Measurements from ENCODE around the gene KIF20B.

KIF20B gene

DNA sequence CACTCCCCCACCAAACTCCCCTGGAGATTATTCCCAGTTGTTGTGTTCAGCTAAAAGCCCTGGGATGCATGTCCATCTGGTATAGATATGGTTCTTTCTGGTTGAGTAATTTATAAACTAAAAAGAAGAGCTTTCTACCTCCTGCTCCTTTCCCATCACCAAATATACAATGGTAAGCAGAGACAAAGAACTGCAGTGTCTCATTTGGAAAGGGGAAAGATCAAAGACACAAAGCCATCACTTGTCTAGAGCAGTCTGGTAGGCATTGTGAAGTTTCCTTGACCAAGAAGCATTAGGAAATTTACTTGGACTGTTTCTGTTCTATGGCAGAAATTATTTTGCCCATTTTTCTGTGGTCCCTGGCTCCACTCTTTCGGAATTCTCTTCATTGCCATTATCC, 31.4 kb upstream of the KIF20B start:
- H3K4me3 ChIP-seq (ENCODE audit: low read depth, low read length), result no peak overlapping the region

DNA sequence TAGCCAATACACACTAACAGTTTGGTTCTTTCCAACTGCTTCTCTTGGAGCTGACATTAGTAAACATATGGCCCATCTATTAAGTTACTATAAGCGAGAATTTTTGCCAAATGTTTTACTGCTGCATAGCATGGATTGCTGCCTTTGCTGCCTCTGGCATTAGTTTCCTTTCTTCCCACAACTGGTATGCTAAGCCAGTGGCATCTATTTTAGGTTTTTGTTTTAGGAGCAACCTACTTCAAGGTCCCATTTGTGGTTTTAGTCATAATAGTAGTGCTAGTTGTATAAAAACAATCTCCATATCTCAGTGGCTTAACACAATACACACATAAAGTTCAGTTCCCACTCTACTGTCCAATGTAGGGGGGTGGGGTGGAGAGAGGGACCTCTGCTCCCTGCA, 30.5 kb upstream of the KIF20B start:
- TF ChIP-seq, protein P1, sequence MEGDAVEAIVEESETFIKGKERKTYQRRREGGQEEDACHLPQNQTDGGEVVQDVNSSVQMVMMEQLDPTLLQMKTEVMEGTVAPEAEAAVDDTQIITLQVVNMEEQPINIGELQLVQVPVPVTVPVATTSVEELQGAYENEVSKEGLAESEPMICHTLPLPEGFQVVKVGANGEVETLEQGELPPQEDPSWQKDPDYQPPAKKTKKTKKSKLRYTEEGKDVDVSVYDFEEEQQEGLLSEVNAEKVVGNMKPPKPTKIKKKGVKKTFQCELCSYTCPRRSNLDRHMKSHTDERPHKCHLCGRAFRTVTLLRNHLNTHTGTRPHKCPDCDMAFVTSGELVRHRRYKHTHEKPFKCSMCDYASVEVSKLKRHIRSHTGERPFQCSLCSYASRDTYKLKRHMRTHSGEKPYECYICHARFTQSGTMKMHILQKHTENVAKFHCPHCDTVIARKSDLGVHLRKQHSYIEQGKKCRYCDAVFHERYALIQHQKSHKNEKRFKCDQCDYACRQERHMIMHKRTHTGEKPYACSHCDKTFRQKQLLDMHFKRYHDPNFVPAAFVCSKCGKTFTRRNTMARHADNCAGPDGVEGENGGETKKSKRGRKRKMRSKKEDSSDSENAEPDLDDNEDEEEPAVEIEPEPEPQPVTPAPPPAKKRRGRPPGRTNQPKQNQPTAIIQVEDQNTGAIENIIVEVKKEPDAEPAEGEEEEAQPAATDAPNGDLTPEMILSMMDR (IDR thresholded peaks at IDR 0.05; ENCODE audit: low read depth, low read length), result no peak

More for the DNA sequence above, 31.4 kb upstream of the KIF20B start:
- TF ChIP-seq, protein P1 (IDR thresholded peaks at IDR 0.05; ENCODE audit: low read depth, low read length), result no peak

DNA sequence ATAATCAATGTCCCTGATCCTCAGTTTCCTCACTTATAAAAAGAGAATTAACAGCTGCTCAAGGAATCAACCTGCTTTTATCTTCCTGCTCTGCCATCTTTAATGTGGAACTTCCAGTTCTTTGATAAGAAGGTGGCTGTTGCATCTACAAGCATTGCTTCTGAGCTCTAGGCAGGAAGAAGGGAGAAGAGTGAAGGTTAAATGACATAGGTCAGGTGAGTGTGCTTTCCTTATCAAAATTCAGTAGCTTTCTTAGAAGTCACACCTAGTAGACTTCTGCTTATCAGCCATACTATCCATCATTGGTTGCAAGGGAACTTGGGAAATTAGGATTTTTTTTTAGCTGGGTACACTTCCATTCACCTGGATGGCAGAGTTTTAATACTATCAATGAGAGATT, 24.0 kb upstream of the KIF20B start:
- TF ChIP-seq, protein P1 (IDR thresholded peaks at IDR 0.05; ENCODE audit: low read depth, low read length), result no peak
- no peak overlapping the region for H3K4me3 ChIP-seq (ENCODE audit: low read depth, low read length)

More for the DNA sequence above, 30.5 kb upstream of the KIF20B start:
- no peak overlapping the region for H3K4me3 ChIP-seq (ENCODE audit: low read depth, low read length)

DNA sequence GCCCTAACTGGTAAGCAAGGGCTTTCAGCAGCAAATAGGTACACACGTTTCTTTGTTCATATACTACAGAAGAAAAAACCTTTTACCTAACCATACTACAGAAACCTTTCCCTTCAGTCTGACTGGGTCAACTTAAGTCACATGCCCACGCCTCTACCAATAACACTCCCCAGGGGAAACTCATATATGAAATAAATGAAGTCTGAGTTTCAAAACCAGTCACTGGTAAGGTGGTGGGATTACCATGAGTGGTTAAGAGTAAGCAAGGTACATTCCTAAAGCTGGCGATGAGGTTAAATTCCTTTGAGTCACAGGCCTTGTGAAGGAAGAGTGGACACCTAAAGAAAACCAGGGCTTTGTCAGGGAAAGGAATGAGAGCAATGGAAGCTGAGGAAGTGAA, 21.4 kb upstream of the KIF20B start:
- H3K4me3 ChIP-seq (ENCODE audit: low read depth, low read length), result no peak overlapping the region
- TF ChIP-seq, protein P1 (IDR thresholded peaks at IDR 0.05; ENCODE audit: low read depth, low read length), result no peak

DNA sequence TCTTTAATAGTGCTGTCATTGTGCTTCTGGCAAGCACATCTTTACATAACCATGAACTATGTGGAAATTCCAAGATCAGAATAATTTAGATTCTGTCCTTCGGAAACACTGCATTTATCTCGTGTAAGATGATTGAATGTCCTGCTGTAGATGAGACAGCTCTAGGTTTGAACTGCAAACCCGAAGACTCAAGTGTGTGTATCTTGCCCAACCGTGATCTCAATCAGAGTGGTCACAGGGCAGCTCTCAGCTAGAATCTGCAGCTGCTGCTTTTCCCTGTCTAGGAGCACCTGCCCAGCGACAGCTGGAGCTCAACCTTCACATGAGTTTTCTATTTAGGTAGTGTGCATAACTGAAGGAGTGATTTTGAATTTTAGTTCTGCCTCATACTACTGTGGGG, 17.5 kb upstream of the KIF20B start:
- TF ChIP-seq, protein P1 (IDR thresholded peaks at IDR 0.05; ENCODE audit: low read depth, low read length), result no peak

DNA sequence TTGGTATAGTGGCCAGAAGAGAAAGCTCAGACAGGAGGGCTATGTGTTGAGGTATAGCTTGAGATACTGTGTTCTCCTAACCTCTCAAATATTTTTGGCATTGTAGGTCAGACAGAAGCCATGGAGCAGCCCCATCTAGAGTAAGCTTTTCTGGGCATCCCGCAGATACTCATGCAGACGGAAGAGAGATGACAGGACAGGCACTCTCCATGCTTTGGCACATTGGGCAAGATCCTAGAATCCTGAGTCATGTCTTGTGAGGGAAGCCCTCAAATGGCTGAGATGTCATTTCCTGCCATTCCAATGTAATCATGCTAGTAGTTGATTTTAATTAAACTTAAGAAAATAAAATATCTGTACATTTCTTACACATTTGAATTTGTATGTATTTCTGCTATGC, 16.8 kb upstream of the KIF20B start:
- TF ChIP-seq, protein P1 (IDR thresholded peaks at IDR 0.05; ENCODE audit: low read depth, low read length), result no peak
- H3K4me3 ChIP-seq (ENCODE audit: low read depth, low read length), result no peak overlapping the region

More for the DNA sequence above, 17.5 kb upstream of the KIF20B start:
- no peak overlapping the region for H3K4me3 ChIP-seq (ENCODE audit: low read depth, low read length)

DNA sequence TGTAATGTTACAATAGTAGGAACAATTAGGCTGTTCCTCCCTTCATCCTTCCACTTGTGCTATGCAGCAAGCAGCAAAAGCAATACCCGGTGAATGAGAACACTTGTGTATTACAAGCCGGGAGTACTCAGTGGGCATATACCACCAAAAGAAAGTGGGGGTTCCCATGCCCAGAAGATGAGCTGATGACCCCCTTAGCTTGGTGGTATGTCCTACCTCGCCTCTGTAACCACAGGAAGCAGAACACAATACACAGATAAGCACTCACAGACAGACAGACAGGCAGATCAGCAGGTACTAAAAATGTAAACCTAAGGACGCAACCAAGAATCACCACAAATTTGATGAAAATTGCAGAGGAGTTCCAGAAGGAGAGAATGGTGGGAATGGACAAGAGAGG, 15.5 kb upstream of the KIF20B start:
- H3K4me3 ChIP-seq (ENCODE audit: low read depth, low read length), result no peak overlapping the region
- TF ChIP-seq, protein P1 (IDR thresholded peaks at IDR 0.05; ENCODE audit: low read depth, low read length), result no peak

Data from WI38 (cell line).